ENCODE data around the gene GPC1.

Gene GPC1

GRCh38 chr2:240429872-240430491 is 5.5 kb upstream of the GPC1 start:
- H3K27me3 ChIP-seq, result peaks cover 58% of the 10 kb centered on the region
- no peak overlapping the region for H3K27ac ChIP-seq
- H3K9me3 ChIP-seq, result no peaks in the 10 kb centered on the region
- no peaks in the 10 kb centered on the region for H3K36me3 ChIP-seq
- TF ChIP-seq, protein P1, sequence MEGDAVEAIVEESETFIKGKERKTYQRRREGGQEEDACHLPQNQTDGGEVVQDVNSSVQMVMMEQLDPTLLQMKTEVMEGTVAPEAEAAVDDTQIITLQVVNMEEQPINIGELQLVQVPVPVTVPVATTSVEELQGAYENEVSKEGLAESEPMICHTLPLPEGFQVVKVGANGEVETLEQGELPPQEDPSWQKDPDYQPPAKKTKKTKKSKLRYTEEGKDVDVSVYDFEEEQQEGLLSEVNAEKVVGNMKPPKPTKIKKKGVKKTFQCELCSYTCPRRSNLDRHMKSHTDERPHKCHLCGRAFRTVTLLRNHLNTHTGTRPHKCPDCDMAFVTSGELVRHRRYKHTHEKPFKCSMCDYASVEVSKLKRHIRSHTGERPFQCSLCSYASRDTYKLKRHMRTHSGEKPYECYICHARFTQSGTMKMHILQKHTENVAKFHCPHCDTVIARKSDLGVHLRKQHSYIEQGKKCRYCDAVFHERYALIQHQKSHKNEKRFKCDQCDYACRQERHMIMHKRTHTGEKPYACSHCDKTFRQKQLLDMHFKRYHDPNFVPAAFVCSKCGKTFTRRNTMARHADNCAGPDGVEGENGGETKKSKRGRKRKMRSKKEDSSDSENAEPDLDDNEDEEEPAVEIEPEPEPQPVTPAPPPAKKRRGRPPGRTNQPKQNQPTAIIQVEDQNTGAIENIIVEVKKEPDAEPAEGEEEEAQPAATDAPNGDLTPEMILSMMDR (IDR thresholded peaks at IDR 0.05), result no peak
- H3K4me1 ChIP-seq (ENCODE audit: control insufficient read depth in 1 of 2, insufficient read depth in 1 of 2, low read depth in 1 of 2, low read length in 1 of 2), result no peaks in the 10 kb centered on the region
- H3K4me3 ChIP-seq (ENCODE audit: low read depth in 1 of 2, low read length in 1 of 2), result no peak overlapping the region

- Histone ChIP-seq H3K4me1 (ENCODE audit: control insufficient read depth in 1 of 2, insufficient read depth in 1 of 2, low read depth in 1 of 2, low read length in 1 of 2) (no peaks in the 10 kb centered on the region), H3K9me3 (no peaks in the 10 kb centered on the region), H3K27me3 (peaks cover 64% of the 10 kb centered on the region), H3K36me3 (no peaks in the 10 kb centered on the region), H3K4me3 (ENCODE audit: low read depth in 1 of 2, low read length in 1 of 2) (no peak overlapping the region), H3K27ac (no peak overlapping the region)
- TF ChIP-seq, protein P1 (IDR thresholded peaks at IDR 0.05), result no peak
These were observed 4.9 kb upstream of the GPC1 start for GRCh38 chr2:240430595-240430994.

DNA sequence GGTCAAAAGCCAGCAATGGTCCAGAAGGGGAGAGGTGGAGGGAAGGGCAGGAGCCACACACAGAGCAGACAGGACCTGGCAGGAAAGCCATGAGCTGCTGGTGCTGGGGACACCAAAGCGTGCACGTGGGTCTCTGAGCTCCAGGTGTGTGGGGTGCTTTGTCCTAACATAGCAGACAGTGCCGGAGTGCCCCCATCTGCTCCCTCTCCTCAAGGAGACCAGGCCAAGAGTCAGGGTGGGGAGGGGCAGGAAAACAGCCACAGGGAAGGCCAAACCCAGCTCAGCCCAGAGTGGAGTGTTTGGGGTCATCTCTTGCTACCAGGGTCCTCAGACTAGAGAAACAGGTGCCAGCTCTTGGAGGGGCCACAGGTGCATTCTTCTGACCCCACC is 4.2 kb upstream of the GPC1 start:
- TF ChIP-seq, protein P1 (IDR thresholded peaks at IDR 0.05), result no peak
- Histone ChIP-seq H3K27me3 (peaks cover 71% of the 10 kb centered on the region), H3K27ac (no peak overlapping the region), H3K4me1 (ENCODE audit: control insufficient read depth in 1 of 2, insufficient read depth in 1 of 2, low read depth in 1 of 2, low read length in 1 of 2) (no peaks in the 10 kb centered on the region), H3K9me3 (no peaks in the 10 kb centered on the region), H3K4me3 (ENCODE audit: low read depth in 1 of 2, low read length in 1 of 2) (no peak overlapping the region), H3K36me3 (no peaks in the 10 kb centered on the region)

GRCh38 chr2:240431661-240432424 is 3.6 kb upstream of the GPC1 start:
- TF ChIP-seq, protein P1 (IDR thresholded peaks at IDR 0.05), result no peak
- no peaks in the 10 kb centered on the region for H3K4me1 ChIP-seq (ENCODE audit: control insufficient read depth in 1 of 2, insufficient read depth in 1 of 2, low read depth in 1 of 2, low read length in 1 of 2)
- H3K9me3 ChIP-seq, result no peaks in the 10 kb centered on the region
- H3K4me3 ChIP-seq (ENCODE audit: low read depth in 1 of 2, low read length in 1 of 2), result no peak overlapping the region
- no peak overlapping the region for H3K27ac ChIP-seq
- no peaks in the 10 kb centered on the region for H3K36me3 ChIP-seq
- H3K27me3 ChIP-seq, result peaks cover 76% of the 10 kb centered on the region

- Histone ChIP-seq H3K27me3 (peaks cover 82% of the 10 kb centered on the region), H3K4me1 (ENCODE audit: control insufficient read depth in 1 of 2, insufficient read depth in 1 of 2, low read depth in 1 of 2, low read length in 1 of 2) (no peaks in the 10 kb centered on the region), H3K4me3 (ENCODE audit: low read depth in 1 of 2, low read length in 1 of 2) (no peak overlapping the region), H3K27ac (no peak overlapping the region), H3K9me3 (no peaks in the 10 kb centered on the region), H3K36me3 (no peaks in the 10 kb centered on the region)
- TF ChIP-seq, protein P1 (IDR thresholded peaks at IDR 0.05), result no peak
These were observed 3.0 kb upstream of the GPC1 start for GRCh38 chr2:240432430-240432819.
